CD14-positive monocyte (primary cell): ENCODE results near the gene EPN1. TPM values are rescaled to one million over a fixed set of nuclear protein-coding genes. Genes with fewer than 3 reads are reported as not detected.

Source experiments
- DNase-seq, 3 donors: peaks; one replicate each; pipeline ENCODE4 v3.0.0-alpha.2; 2011 to 2022
- H2AFZ ChIP-seq: 2 replicates; pipeline ENCODE4 v1.6.0; 2012; ENCODE audit warnings: mild to moderate bottlenecking, low read depth, low read length, inconsistent platforms; ENCODE audit not compliant: insufficient read depth, poor library complexity, severe bottlenecking
- H3K27ac ChIP-seq, 2 donors: 1 replicate in 1 of 2; 2 replicates in 1 of 2; pipeline ENCODE4 v1.5.1; 2012 to 2013; ENCODE audit warnings: low read length in 2 of 2, control low read depth in 1 of 2, inconsistent platforms in 1 of 2, low read depth in 1 of 2, mild to moderate bottlenecking in 1 of 2
- H3K27me3 ChIP-seq, 2 donors: one replicate each; pipeline versions ENCODE4 v1.6.0 to v1.6.1; 2011 to 2013; ENCODE audit warnings: low read length in 2 of 2; ENCODE audit not compliant: control insufficient read depth in 2 of 2, insufficient read depth in 2 of 2
- H3K36me3 ChIP-seq, 2 donors: replicated peaks in 1 of 2; 1 replicate in 1 of 2; 2 replicates in 1 of 2; pipeline versions ENCODE4 v1.5.1 to v1.6.1; 2012 to 2013; ENCODE audit warnings: low read length in 2 of 2, control low read depth in 1 of 2, inconsistent platforms in 1 of 2, mild to moderate bottlenecking in 1 of 2; ENCODE audit not compliant: insufficient read depth in 2 of 2, control insufficient read depth in 1 of 2
- H3K4me1 ChIP-seq, 2 donors: 1 replicate in 1 of 2; 2 replicates in 1 of 2; pipeline versions ENCODE4 v1.5.1 to v1.6.1; 2012 to 2013; ENCODE audit warnings: low read length in 2 of 2, control low read depth in 1 of 2, inconsistent platforms in 1 of 2, mild to moderate bottlenecking in 1 of 2, moderate library complexity in 1 of 2; ENCODE audit not compliant: insufficient read depth in 2 of 2, control insufficient read depth in 1 of 2
- H3K4me2 ChIP-seq: replicated peaks from 2 replicates; pipeline ENCODE3; 2012; ENCODE audit warnings: low read length, moderate library complexity, mild to moderate bottlenecking; ENCODE audit not compliant: poor library complexity, severe bottlenecking; ENCODE audit errors: extremely low read depth
- H3K4me3 ChIP-seq, 3 experiments: fragments of 200-600 bp in 1 of 3; sonication (generic) in 1 of 3; replicated peaks in 1 of 3; 1 replicate in 2 of 3; 2 replicates in 1 of 3; pipeline ENCODE4 v1.5.1; 2011 to 2013; ENCODE audit warnings: low read length in 3 of 3, mild to moderate bottlenecking in 3 of 3, control low read depth in 2 of 3, low read depth in 2 of 3, inconsistent platforms in 1 of 3, moderate library complexity in 1 of 3
- H3K79me2 ChIP-seq: 2 replicates; pipeline ENCODE4 v1.6.0; 2012; ENCODE audit warnings: mild to moderate bottlenecking, control low read depth, inconsistent platforms, low read length, moderate library complexity; ENCODE audit not compliant: insufficient read depth
- H3K9ac ChIP-seq: 2 replicates; pipeline ENCODE4 v1.6.0; 2017; ENCODE audit warnings: low read length, mild to moderate bottlenecking; ENCODE audit not compliant: insufficient read depth, poor library complexity, severe bottlenecking
- H3K9me3 ChIP-seq, 2 donors: replicated peaks in 1 of 2; 1 replicate in 1 of 2; 2 replicates in 1 of 2; pipeline versions ENCODE4 v1.5.1 to v1.6.1; 2012 to 2013; ENCODE audit warnings: low read length in 2 of 2, control low read depth in 1 of 2; ENCODE audit not compliant: control insufficient read depth in 1 of 2, insufficient read depth in 1 of 2
- H4K20me1 ChIP-seq: 2 replicates; pipeline ENCODE4 v1.6.0; 2012; ENCODE audit warnings: mild to moderate bottlenecking, low read length, control low read depth, moderate library complexity; ENCODE audit not compliant: insufficient read depth
- H3K27ac Mint-ChIP-seq, 7 donors: one replicate each; pipeline ENCODE4 v1.8.0; 2020; ENCODE audit warnings: mild to moderate bottlenecking in 7 of 7, mixed read lengths in 7 of 7, moderate library complexity in 6 of 7, inconsistent platforms in 2 of 7
- H3K27me3 Mint-ChIP-seq, 3 donors: one replicate each; pipeline ENCODE4 v1.8.0; 2021 to 2022; ENCODE audit warnings: low read depth in 3 of 3, mild to moderate bottlenecking in 3 of 3, mixed read lengths in 3 of 3, moderate library complexity in 3 of 3, inconsistent platforms in 1 of 3
- H3K36me3 Mint-ChIP-seq, 2 donors: one replicate each; pipeline ENCODE4 v1.8.0; 2020; ENCODE audit warnings: mixed read lengths in 2 of 2, inconsistent platforms in 1 of 2, mild to moderate bottlenecking in 1 of 2
- H3K4me1 Mint-ChIP-seq: one replicate; pipeline ENCODE4 v1.8.0; 2020; ENCODE audit warnings: mild to moderate bottlenecking, mixed read lengths
- H3K4me3 Mint-ChIP-seq, 2 donors: one replicate each; pipeline ENCODE4 v1.8.0; 2020; ENCODE audit warnings: mild to moderate bottlenecking in 2 of 2, mixed read lengths in 2 of 2, moderate library complexity in 1 of 2
- H3K9me3 Mint-ChIP-seq, 7 donors: one replicate each; pipeline ENCODE4 v1.8.0; 2020 to 2022; ENCODE audit warnings: mixed read lengths in 7 of 7, mild to moderate bottlenecking in 6 of 7, moderate library complexity in 6 of 7, inconsistent platforms in 2 of 7
- CTCF ChIP-seq: fragments of 200-600 bp; IDR thresholded peaks from one replicate; pipeline ENCODE4 v1.8.0; 2022; ENCODE audit warnings: antibody characterized with exemption, mild to moderate bottlenecking
- WGBS: methylation state at CpG from one replicate; pipeline ENCODE4 v1.1.5; 2013; ENCODE audit warnings: missing lambda C conversion rate; ENCODE audit not compliant: insufficient coverage; 5-methylcytosine and 5-hydroxymethylcytosine counted together
- intact Hi-C, 2 donors: fragments of 100-400 bp; cut with micrococcal nuclease; formaldehyde crosslinking; loops; one replicate each; pipeline versions ENCODE4 v1.15.0 to v1.15.1; 2023
- polyA plus RNA-seq, 3 donors: library from polyadenylated mRNA; depleted of rRNA in 1 of 3; unstranded in 2 of 3; stranded (reverse) in 1 of 3; fragments of 300-500 nt in 2 of 3; fragments of >200 nt in 1 of 3; fragmentation: Illumina TruSeq in 2 of 3; gene quantifications; 1 replicate in 2 of 3; 2 replicates in 1 of 3; pipeline ENCODE4 v1.2.3, GENCODE V29; 2012 to 2021

The EPN1 gene
- polyA plus RNA-seq, 3 donors = 18.7 to 75.2 (median 19.2) TPM

- Histone ChIP-seq H3K27me3 (peaks cover 0 to 4% of the 10 kb centered on the region in 2 donors), H3K4me1 (no peaks in the 10 kb centered on the region), H4K20me1 (peaks cover 4% of the 10 kb centered on the region), H3K27ac (no peak overlapping the region), H3K36me3 (peaks cover 12 to 16% of the 10 kb centered on the region in 2 donors), H2AFZ (no peak overlapping the region), H3K4me3 (no peak overlapping the region), H3K4me2 (no peak overlapping the region), H3K9ac (no peak overlapping the region), H3K9me3 (no peaks in the 10 kb centered on the region), H3K79me2 (no peaks in the 10 kb centered on the region)
- H3K27ac Mint-ChIP-seq = peak overlapping the region in 3 of 7 donors; percentile 1 to 46 (median 18)
- H3K27me3 Mint-ChIP-seq = peaks cover 0 to 4% (median 2%) of the 10 kb centered on the region in 3 donors
- no peak overlapping the region for H3K4me3 Mint-ChIP-seq
- H3K9me3 Mint-ChIP-seq = peaks cover 0 to 10% (median 4%) of the 10 kb centered on the region in 7 donors
- no peak for DNase-seq
- peaks cover 18 to 39% of the 10 kb centered on the region in 2 donors for H3K36me3 Mint-ChIP-seq
- H3K4me1 Mint-ChIP-seq = peaks cover 5% of the 10 kb centered on the region
- over 99% methylated on average over 14 of the region's 15 CpGs for WGBS
- intact Hi-C loops = no loop called here
- no peak for TF ChIP-seq CTCF
Measured at GRCh38 chr19:55704494-55705245, 29.6 kb downstream of the EPN1 start.

GRCh38 chr19:55705972-55706371, 30.9 kb downstream of the EPN1 start:
- H3K36me3 Mint-ChIP-seq = peaks cover 9 to 28% of the 10 kb centered on the region in 2 donors
- DNase-seq = no peak
- no peak overlapping the region for H3K4me3 Mint-ChIP-seq
- peaks cover 2 to 14% (median 3%) of the 10 kb centered on the region in 3 donors for H3K27me3 Mint-ChIP-seq
- no peak for TF ChIP-seq CTCF
- Histone ChIP-seq H3K4me3 (no peak overlapping the region), H3K27ac (no peak overlapping the region), H2AFZ (no peak overlapping the region), H3K36me3 (peaks cover 2 to 6% of the 10 kb centered on the region in 2 donors), H3K27me3 (peaks cover 0 to 4% of the 10 kb centered on the region in 2 donors), H3K9me3 (no peaks in the 10 kb centered on the region), H3K79me2 (no peaks in the 10 kb centered on the region), H4K20me1 (peaks cover 4% of the 10 kb centered on the region), H3K4me1 (no peaks in the 10 kb centered on the region), H3K9ac (no peak overlapping the region), H3K4me2 (no peak overlapping the region)
- H3K27ac Mint-ChIP-seq = no peak overlapping the region
- peaks cover 0 to 14% (median 4%) of the 10 kb centered on the region in 7 donors for H3K9me3 Mint-ChIP-seq
- 100% methylated on average over 1 of the region's 3 CpGs for WGBS
- intact Hi-C loops = no loop called here
- peaks cover 5% of the 10 kb centered on the region for H3K4me1 Mint-ChIP-seq
